PFSK-1 (cell line): ENCODE data around the gene VWA1.

Source experiments
- POLR2AphosphoS5 ChIP-seq: IDR thresholded peaks from 2 replicates; pipeline ENCODE4 v1.6.1; 2012; ENCODE audit warnings: low read depth, mild to moderate bottlenecking, control low read depth, low read length, moderate library complexity
- REST ChIP-seq, 2 experiments: IDR thresholded peaks; 2 replicates each; pipeline versions ENCODE4 v1.6.1 to v1.8.0; 2011 to 2012; ENCODE audit warnings: low read depth in 2 of 2, low read length in 2 of 2, control low read depth in 1 of 2, inconsistent platforms in 1 of 2, mild to moderate bottlenecking in 1 of 2, moderate library complexity in 1 of 2; ENCODE audit not compliant: insufficient read depth in 1 of 2
- SIN3A ChIP-seq: IDR thresholded peaks from 2 replicates; pipeline ENCODE4 v1.6.1; 2012; ENCODE audit warnings: mild to moderate bottlenecking, low read length, moderate library complexity, borderline replicate concordance; ENCODE audit not compliant: insufficient read depth
- TAF1 ChIP-seq: IDR thresholded peaks from 2 replicates; pipeline ENCODE4 v1.6.1; 2012; ENCODE audit warnings: low read length, control low read depth, borderline replicate concordance; ENCODE audit not compliant: insufficient read depth

- no peak; the same call in 1 of the 2 replicates for TF ChIP-seq POLR2AphosphoS5
- TF ChIP-seq TAF1, result no peak
- TF ChIP-seq REST (IDR thresholded peaks at IDR 0.05; ENCODE audit: insufficient read depth in 1 of 2, low read depth in 2 of 2, low read length in 2 of 2), result no peak
- no peak for TF ChIP-seq SIN3A
These were observed 23.9 kb upstream of the VWA1 start for GRCh38 chr1:1411626-1412025.
